Stimulated activated CD8-positive, alpha-beta memory T cell treated with anti-CD3 and anti-CD28 coated beads, Interleukin-2, amount 100 ng/mL, for 1 hour (primary cell): ENCODE measurements around the gene PRKCZ.
A peak's percentile ranks its signal among the peaks of the same experiment; 100 is the strongest.
"Not testable (repeated sequence)": the region's sequence is repeated elsewhere in the genome, so short reads cannot be mapped to it uniquely, and the experiment has no call there.

ENCODE experiments used
- DNase-seq, 2 donors: peaks; one replicate each; pipeline ENCODE4 v3.0.0-alpha.2; 2020; ENCODE audit warnings: low read depth in 2 of 2

PRKCZ gene

GRCh38 chr1:2115008-2115641, 64.9 kb downstream of the PRKCZ start:
- no peak for DNase-seq

DNA sequence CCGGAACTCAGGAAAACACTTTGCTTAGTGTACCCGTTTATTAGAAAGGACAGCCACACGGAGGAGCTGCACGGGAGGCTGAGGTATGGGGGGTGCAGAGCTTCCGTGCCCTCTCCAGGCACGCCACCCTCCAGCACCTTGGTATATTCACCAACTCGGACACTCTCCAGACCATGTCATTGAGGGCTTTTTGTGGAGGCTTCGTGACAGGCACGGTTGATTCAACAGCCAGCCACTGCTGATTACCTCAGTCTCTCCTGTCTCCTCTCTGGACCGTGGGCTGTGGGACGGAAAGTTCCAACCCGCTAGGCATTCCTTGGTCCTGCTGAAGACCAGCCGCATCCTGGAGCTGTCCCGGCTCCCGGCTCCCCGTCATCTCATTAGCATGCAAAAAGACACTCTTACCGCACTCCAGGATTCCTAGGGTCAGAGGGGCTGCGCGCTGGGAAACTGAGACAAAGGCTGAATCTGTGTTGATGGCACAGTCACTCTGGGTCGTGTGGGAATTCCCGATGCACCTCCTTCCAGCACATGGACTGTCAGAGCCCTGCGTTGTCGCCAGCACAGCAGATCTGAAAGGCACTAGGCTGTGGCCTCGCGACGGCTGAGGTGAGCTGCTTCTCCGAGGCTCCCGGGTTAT, 65.6 kb downstream of the PRKCZ start:
- no peak for DNase-seq

DNA sequence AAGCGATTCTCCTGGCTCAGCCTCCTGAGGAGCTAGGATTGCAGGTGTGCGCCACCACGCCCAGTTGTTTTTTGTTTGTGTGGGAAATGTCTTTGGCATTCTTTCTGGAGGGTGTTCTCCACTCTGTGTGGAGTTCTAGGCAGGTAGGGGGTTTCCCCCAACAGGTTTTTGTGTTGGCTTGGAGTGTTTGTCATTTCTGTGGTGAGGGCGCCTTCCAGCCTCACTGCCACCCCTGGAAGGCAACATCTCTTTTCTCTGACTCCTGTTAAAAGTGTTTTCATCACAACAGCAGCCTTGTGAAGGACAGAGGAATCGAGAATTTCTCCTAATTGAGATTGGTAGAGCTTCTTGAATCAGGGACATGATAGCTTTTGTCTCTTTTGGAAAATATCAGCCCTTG, 69.7 kb downstream of the PRKCZ start:
- no peak for DNase-seq

DNA sequence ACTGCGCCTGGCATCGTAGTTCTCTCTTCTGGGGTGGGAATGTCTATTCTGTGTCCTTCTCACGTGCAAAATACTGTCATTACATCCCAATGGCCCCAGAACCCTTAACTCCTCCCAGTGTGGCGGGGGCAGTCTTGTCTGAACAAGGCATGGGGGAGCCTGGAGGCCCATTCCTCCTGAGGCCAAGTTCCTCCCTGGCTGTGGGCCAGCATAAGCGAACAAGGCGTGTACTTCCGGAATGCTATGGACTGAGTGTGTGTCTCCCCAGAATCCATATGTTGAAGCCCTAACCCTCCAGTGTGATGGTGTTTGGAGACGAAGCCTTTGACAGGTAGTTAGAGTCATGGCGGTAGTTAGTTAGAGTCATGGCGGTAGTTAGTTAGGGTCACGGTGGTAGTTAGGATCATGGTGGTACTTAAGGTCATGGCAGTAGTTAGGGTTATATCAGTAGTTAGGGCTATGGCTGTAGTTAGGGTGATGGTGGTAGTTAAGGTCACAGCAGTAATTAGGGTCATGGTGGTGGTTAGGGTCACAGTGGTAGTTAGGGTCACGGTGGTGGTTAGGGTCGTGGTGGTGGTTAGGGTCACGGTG, 71.0 kb downstream of the PRKCZ start:
- DNase-seq: no peak

DNA sequence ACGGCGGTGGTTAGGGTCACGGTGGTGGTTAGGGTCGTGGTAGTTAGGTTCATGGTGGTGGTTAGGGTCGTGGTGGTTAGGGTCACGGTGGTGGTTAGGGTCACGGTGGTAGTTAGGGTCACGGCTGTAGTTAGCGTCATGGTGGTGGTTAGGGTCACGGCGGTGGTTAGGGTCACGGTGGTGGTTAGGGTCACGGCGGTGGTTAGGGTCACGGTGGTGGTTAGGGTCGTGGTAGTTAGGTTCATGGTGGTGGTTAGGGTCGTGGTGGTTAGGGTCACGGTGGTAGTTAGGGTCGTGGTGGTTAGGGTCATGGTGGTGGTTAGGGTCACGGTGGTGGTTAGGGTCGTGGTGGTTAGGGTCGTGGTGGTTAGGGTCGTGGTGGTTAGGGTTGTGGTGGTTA, 71.6 kb downstream of the PRKCZ start:
- DNase-seq: not testable (repeated sequence)

DNA sequence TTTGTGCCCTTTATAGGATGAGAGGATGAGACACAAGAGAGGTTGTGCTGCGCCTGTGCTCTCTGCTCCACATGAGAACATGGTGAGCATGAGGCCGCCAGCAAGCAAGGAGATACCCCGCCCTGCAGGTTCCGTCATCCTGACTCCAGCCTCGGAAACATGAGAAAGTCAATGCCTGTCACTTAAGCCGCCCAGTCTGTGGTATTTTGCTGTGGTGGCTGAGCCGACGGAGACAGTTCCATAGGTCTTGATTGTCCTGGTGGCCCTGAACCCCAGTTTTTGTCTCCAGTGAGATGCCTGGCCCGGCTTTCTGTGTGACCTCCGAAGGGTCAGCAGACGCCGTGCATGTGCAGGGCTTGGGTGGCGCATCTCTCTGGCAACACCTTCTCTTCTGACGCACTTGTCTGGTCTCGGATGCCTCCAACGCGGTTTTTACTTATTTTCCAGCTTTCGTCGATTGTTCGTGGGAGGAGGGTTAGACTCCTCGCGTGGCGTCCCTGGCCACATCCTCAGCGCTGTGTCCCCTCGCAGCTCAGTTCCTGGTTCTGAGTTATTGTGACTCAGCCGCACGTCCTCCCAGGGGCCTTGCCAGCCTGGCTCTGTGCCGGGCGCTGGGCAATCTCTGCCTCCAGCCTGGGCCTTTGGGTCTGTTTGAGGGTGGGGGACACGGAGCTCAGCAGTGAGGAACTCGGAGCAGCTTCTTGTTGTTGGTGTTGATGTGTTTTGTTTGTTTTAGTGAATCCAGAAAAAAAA, 74.4 kb downstream of the PRKCZ start:
- no peak for DNase-seq

DNA sequence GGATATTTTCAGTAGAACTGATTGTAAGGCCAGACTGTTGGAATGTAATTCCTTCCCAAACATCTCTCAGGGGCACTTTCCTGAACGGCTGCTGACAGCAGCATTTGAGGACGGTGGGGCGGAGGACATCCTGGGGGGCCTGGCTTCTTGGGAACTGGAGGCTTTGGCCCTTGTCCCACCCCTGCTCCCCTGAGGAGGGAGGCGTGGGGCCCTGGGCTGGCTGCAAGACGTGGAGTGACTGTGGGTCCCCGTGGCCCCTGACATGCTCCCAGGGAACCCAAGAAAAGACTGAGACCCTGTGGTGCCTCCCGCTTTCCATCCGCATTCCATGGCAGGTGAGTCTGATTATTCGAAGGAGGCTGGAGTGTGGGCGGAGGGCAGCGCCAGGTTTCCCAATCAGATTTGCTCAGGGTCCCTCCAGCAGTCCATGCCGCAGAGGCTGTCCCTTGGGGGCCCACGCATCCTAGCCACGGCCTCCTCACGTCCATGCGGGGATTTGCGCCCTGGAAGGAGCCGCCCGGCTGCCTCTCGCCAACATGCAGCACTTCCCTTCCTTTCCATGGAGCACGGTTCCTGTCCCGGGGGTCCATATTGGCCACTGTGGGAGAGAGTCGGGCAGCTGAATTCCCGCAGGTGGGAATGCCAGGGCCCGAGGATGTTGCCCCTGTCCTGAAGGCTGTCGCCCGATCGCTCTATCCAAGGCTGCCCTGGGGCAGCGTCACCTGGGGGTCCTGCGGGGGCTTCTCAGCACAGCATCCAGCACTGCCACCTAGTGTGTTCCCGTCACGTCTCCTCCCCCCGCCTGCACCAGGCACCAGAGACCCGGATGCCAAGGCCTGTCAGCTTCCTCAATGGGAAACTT, 75.4 kb downstream of the PRKCZ start:
- DNase-seq: no peak

- DNase-seq: no peak
These were observed 76.3 kb downstream of the PRKCZ start for GRCh38 chr1:2126331-2127186.

GRCh38 chr1:2127187-2128145, 77.3 kb downstream of the PRKCZ start:
- no peak for DNase-seq

DNA sequence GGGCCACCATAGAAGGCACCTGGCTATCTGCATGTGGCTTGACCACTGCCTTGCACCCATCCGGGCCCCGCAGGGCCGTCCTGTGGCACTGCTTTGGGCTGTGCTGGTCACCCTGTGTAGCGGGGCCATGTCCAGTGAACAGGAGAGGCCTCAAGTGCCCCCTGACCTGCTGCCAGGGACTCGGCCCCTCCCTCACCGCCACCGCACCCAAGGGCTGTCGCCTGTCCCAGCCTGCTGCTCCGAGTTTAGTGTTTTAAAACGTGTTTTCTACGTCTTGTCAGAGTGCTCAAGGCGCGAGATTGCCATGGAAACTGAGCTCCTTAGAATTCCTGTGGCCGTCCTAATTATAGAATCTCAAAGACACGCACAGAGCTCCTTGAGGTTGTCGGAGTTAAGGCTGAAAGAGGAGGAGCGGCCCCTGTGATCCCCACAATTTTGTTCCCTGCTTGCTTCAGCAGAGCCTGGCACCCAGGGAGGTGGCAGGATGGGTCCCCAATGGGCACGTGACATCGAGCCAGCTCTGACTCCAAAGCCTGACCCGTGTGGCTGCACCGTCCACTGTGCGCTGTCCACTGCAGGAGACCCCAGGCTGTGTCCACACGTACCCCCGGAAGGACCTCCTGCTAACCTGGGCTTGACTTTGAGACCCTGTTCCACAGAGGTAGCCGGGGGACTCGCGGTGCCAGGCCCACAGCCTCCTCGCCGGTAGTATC, 78.1 kb downstream of the PRKCZ start:
- no peak for DNase-seq

GRCh38 chr1:2129256-2129943, 79.2 kb downstream of the PRKCZ start:
- no peak for DNase-seq

GRCh38 chr1:2130156-2130555, 79.9 kb downstream of the PRKCZ start:
- DNase-seq: no peak

DNA sequence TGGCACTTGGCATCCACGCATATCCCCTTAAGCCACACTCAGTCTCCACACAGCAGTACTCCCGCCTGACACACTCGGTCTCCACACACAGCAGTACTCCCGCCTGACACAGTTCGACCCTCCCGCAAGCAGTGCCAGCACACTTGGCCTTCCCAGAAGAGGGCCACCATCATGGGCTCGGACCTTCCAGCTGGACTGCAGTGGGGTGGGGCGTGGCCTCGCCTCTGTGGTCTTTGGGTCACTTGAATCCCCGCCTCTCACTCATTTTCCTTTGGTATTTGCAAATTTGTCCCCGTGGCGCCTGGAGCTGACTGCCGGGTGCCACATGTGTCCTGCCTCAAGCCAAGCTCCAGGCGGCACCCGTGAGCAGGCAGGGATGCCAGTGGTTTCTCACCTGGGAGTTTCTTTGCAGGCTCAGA, 80.7 kb downstream of the PRKCZ start:
- no peak for DNase-seq

DNA sequence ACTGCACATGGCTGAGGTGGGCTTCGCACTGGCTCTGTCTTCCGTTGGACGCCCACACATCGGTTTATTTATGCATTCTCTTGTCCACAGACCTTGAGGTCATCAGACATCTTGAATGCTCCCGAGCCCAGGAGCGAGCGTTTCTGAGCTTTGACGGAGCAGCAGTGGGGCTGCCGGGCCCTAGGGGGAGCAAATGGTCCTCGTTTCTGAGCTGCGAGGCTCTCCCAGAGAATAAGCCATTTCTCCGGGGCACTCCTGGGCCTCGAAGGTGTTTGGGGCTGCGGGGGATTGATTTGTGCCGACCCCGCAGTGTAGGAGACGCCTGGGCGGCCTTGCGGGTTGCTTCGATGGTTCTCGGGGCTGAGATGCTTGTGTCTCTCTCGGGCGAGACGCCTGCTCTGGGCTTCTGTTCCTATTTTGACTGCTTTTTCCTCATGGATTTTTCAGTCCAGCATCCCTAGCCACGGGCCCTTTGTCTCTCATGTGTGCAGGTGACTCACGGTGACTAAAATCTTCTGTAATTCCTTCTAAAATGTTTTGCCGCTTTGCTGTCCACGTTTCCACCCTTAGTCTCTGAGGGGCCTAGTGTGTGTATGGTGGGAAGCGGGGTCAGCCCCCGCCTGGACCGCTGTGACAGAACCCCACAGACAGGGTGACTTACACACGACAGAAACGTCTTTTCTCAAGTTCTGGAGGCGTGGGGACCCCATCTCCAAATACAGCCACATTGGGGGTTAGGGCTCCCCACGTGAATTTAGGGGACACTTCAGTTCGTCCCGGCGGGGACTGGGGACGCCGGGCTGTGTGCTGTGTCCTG, 82.2 kb downstream of the PRKCZ start:
- DNase-seq: no peak

GRCh38 chr1:2133039-2133878, 83.0 kb downstream of the PRKCZ start:
- peak; percentile 90 to 96 for DNase-seq

- no peak for DNase-seq
These were observed 83.6 kb downstream of the PRKCZ start for GRCh38 chr1:2133879-2134215.

- no peak for DNase-seq
These were observed 84.0 kb downstream of the PRKCZ start for GRCh38 chr1:2134266-2134620.
